Measurements from ENCODE around the gene PEPD.

DNA sequence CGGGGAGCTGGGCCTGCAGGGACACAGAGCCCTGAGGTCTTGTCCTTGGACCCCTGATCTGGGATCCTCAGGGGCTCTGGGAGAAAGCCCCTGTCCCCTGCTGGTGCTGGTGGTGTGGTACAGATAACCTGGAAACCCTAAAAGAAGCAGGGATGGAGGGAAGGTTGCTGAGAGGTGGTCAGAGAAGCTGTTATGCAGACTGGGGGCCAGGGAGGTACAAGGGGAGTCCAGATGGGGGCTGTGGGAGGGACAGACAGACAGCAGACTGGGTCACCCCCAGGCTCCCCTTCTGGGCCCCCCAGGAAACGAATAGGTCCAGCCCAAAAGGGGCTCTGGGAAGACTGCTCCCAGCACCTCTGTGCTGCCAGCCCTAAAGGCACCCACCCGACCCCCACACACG is 34.7 kb upstream of the PEPD start:
- TF ChIP-seq, protein P1, sequence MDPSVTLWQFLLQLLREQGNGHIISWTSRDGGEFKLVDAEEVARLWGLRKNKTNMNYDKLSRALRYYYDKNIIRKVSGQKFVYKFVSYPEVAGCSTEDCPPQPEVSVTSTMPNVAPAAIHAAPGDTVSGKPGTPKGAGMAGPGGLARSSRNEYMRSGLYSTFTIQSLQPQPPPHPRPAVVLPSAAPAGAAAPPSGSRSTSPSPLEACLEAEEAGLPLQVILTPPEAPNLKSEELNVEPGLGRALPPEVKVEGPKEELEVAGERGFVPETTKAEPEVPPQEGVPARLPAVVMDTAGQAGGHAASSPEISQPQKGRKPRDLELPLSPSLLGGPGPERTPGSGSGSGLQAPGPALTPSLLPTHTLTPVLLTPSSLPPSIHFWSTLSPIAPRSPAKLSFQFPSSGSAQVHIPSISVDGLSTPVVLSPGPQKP (IDR thresholded peaks at IDR 0.05; ENCODE audit: low read depth, low read length), result no peak
- TF ChIP-seq, protein P2, sequence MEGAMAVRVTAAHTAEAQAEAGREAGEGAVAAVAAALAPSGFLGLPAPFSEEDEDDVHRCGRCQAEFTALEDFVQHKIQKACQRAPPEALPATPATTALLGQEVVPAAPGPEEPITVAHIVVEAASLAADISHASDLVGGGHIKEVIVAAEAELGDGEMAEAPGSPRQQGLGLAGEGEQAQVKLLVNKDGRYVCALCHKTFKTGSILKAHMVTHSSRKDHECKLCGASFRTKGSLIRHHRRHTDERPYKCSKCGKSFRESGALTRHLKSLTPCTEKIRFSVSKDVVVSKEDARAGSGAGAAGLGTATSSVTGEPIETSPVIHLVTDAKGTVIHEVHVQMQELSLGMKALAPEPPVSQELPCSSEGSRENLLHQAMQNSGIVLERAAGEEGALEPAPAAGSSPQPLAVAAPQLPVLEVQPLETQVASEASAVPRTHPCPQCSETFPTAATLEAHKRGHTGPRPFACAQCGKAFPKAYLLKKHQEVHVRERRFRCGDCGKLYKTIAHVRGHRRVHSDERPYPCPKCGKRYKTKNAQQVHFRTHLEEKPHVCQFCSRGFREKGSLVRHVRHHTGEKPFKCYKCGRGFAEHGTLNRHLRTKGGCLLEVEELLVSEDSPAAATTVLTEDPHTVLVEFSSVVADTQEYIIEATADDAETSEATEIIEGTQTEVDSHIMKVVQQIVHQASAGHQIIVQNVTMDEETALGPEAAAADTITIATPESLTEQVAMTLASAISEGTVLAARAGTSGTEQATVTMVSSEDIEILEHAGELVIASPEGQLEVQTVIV (IDR thresholded peaks at IDR 0.05; ENCODE audit: borderline replicate concordance, partially characterized antibody), result no peak
- TF ChIP-seq, protein P3, sequence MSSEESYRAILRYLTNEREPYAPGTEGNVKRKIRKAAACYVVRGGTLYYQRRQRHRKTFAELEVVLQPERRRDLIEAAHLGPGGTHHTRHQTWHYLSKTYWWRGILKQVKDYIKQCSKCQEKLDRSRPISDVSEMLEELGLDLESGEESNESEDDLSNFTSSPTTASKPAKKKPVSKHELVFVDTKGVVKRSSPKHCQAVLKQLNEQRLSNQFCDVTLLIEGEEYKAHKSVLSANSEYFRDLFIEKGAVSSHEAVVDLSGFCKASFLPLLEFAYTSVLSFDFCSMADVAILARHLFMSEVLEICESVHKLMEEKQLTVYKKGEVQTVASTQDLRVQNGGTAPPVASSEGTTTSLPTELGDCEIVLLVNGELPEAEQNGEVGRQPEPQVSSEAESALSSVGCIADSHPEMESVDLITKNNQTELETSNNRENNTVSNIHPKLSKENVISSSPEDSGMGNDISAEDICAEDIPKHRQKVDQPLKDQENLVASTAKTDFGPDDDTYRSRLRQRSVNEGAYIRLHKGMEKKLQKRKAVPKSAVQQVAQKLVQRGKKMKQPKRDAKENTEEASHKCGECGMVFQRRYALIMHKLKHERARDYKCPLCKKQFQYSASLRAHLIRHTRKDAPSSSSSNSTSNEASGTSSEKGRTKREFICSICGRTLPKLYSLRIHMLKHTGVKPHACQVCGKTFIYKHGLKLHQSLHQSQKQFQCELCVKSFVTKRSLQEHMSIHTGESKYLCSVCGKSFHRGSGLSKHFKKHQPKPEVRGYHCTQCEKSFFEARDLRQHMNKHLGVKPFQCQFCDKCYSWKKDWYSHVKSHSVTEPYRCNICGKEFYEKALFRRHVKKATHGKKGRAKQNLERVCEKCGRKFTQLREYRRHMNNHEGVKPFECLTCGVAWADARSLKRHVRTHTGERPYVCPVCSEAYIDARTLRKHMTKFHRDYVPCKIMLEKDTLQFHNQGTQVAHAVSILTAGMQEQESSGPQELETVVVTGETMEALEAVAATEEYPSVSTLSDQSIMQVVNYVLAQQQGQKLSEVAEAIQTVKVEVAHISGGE (CRISPR knock-in tag; IDR thresholded peaks at IDR 0.05), result no peak
